ENCODE data around the gene IP6K3. TPM values are rescaled to one million over a fixed set of nuclear protein-coding genes. Genes with fewer than 3 reads are reported as not detected.
A peak's percentile ranks its signal among the peaks of the same experiment; 100 is the strongest.

IP6K3 gene
- total RNA-seq: 1 to 10 TPM in 3 of 4 donors, not detected in 1; 1.9 to 6.1 (median 5.5) TPM

GRCh38 chr6:33746651-33747100 is at the start of gene IP6K3:
Gene IP6K3, minus strand, starts transcription at chr6:33746905. Its CDS starts 11,429 bp downstream, at chr6:33735476.
- Histone ChIP-seq H3K27ac (peak within 1 kb of the TSS; percentile 80 to 90), H3K27me3 (no peaks in the 10 kb centered on the region), H3K9me3 (no peaks in the 10 kb centered on the region), H3K36me3 (no peaks in the 10 kb centered on the region), H3K4me1 (peaks cover 9 to 14% of the 10 kb centered on the region in 2 donors), H3K4me3 (peak within 1 kb of the TSS in 1 of 2 donors; percentile 16)
- TF ChIP-seq CTCF (IDR thresholded peaks at IDR 0.05) (no peak), POLR2A (IDR thresholded peaks at IDR 0.05) (no peak)
- peak; percentile 37 to 47 for DNase-seq
- intact Hi-C loops (cut with DNase I; ENCODE audit: low total_unique reads): no loop called here

- Histone ChIP-seq H3K4me3 (no peak overlapping the region), H3K27me3 (no peaks in the 10 kb centered on the region), H3K27ac (no peak overlapping the region), H3K36me3 (no peaks in the 10 kb centered on the region), H3K9me3 (no peaks in the 10 kb centered on the region), H3K4me1 (no peaks in the 10 kb centered on the region)
- no peak for TF ChIP-seq CTCF (IDR thresholded peaks at IDR 0.05)
- TF ChIP-seq POLR2A (IDR thresholded peaks at IDR 0.05): no peak
- intact Hi-C loops (cut with DNase I; ENCODE audit: low total_unique reads): no loop called here
- no peak for DNase-seq
These were observed 48.4 kb upstream of the IP6K3 start for GRCh38 chr6:33794910-33795623.

- no peaks in the 10 kb centered on the region for H3K4me1 ChIP-seq
- intact Hi-C loops (cut with DNase I; ENCODE audit: low total_unique reads): no loop called here
- TF ChIP-seq POLR2A (IDR thresholded peaks at IDR 0.05) (no peak), CTCF (IDR thresholded peaks at IDR 0.05) (no peak)
- no peak for DNase-seq
- no peaks in the 10 kb centered on the region for H3K36me3 ChIP-seq
- no peak overlapping the region for H3K4me3 ChIP-seq
- no peak overlapping the region for H3K27ac ChIP-seq
- no peaks in the 10 kb centered on the region for H3K9me3 ChIP-seq
- H3K27me3 ChIP-seq: no peaks in the 10 kb centered on the region
These were observed 46.3 kb upstream of the IP6K3 start for GRCh38 chr6:33792981-33793380.

DNA sequence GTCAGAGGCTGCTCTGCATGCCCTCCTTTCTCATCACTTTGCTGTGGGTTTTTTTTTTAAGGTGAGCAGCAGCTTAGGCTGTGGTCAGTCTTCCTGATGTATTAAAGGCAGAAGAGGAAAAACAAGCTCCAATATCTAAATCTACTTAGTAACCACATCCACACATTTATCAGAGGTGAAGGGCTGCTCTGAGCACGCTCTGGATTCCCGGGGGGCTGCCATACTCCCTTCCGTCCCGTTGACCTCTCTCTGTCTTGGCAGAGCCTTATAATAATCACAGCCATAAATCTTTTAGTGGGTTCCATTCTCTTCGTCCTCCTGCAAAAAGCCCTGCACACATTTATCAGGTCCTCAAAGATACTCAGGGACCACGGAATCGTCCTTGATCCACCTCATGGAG is 44.9 kb upstream of the IP6K3 start:
- H3K27me3 ChIP-seq: no peaks in the 10 kb centered on the region
- H3K27ac ChIP-seq: no peak overlapping the region
- no peaks in the 10 kb centered on the region for H3K9me3 ChIP-seq
- no peak overlapping the region for H3K4me3 ChIP-seq
- DNase-seq: no peak
- peaks cover 5 to 6% of the 10 kb centered on the region in 2 donors for H3K4me1 ChIP-seq
- H3K36me3 ChIP-seq: no peaks in the 10 kb centered on the region
- intact Hi-C loops (cut with DNase I; ENCODE audit: low total_unique reads): no loop called here
- TF ChIP-seq CTCF (IDR thresholded peaks at IDR 0.05): no peak
- no peak for TF ChIP-seq POLR2A (IDR thresholded peaks at IDR 0.05)

- no peak for TF ChIP-seq POLR2A (IDR thresholded peaks at IDR 0.05)
- TF ChIP-seq CTCF (IDR thresholded peaks at IDR 0.05): no peak
- peaks cover 8 to 9% of the 10 kb centered on the region in 2 donors for H3K4me1 ChIP-seq
- H3K27ac ChIP-seq: no peak overlapping the region
- intact Hi-C loops (cut with DNase I; ENCODE audit: low total_unique reads): no loop called here
- no peak overlapping the region for H3K4me3 ChIP-seq
- no peaks in the 10 kb centered on the region for H3K9me3 ChIP-seq
- no peaks in the 10 kb centered on the region for H3K36me3 ChIP-seq
- H3K27me3 ChIP-seq: no peaks in the 10 kb centered on the region
- DNase-seq: no peak
These were observed 44.2 kb upstream of the IP6K3 start for GRCh38 chr6:33790910-33791309.
